NT2/D1 (cell line): ENCODE data around the gene SOX6.

Experiments used
- DNase-seq: peaks from one replicate; pipeline ENCODE4 v3.0.0-alpha.2; 2011; ENCODE audit warnings: low read depth, low spot score
- H3K27me3 ChIP-seq: 2 replicates; pipeline ENCODE4 v1.6.0; 2011; ENCODE audit warnings: mild to moderate bottlenecking; ENCODE audit not compliant: insufficient read length, insufficient read depth
- H3K36me3 ChIP-seq: 2 replicates; pipeline ENCODE4 v1.6.1; 2011; ENCODE audit warnings: mild to moderate bottlenecking, low read length, mixed read lengths; ENCODE audit not compliant: insufficient read depth, insufficient read length
- H3K4me1 ChIP-seq: 2 replicates; pipeline ENCODE4 v1.5.1; 2011; ENCODE audit not compliant: insufficient read depth, insufficient read length
- H3K4me3 ChIP-seq: 2 replicates; pipeline ENCODE4 v1.5.1; 2011; ENCODE audit warnings: low read depth; ENCODE audit not compliant: insufficient read length
- H3K9ac ChIP-seq: 2 replicates; pipeline ENCODE4 v1.6.0; 2011; ENCODE audit warnings: low read depth; ENCODE audit not compliant: insufficient read length
- H3K9me3 ChIP-seq: 2 replicates; pipeline ENCODE4 v1.5.1; 2011; ENCODE audit warnings: mild to moderate bottlenecking, low read length; ENCODE audit not compliant: insufficient read depth
- SUZ12 ChIP-seq: IDR thresholded peaks from 2 replicates; pipeline ENCODE4 v1.6.1; 2011; ENCODE audit not compliant: insufficient read length, insufficient read depth; ENCODE audit errors: extremely low read depth
- YY1 ChIP-seq: IDR thresholded peaks from 2 replicates; pipeline ENCODE4 v1.6.1; 2011; ENCODE audit not compliant: insufficient read length, insufficient read depth
- ZNF274 ChIP-seq: IDR thresholded peaks from 2 replicates; pipeline ENCODE4 v1.6.1; 2011; ENCODE audit warnings: mild to moderate bottlenecking, low read depth, low read length

SOX6 gene

DNA sequence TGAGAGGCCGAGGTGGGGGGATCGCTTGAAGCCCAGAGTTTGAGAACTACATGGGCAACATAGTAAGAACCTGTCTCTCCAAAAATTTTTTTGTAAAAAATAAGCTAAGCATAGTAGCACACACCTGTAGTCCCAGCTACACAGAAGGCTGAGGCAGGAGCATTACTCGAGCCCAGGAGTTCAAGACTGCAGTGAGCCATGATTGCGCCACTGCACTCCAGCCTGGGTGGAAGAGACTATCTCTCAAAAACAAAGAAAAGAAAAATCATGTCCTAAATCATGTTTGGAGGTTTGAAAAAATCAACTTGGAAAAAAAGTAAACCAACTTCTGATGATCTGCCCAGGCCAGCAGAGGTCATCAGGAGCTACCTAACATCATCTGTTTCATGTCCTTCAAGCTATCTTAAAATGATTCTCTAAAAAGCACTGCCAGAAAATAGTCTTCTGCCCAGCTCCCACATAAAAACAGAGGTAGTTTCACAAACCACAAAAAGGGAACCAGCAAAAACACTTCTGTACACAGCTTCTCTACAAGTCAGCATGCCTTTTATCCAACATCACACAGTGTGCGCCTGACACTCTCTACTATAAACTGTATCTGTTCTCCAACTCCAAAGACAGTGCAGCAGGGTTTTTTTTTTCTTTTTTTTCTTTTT is 165.0 kb downstream of the SOX6 start:
- no peak for TF ChIP-seq YY1
- TF ChIP-seq ZNF274: no peak
- TF ChIP-seq SUZ12: no peak
- Histone ChIP-seq H3K4me1 (no peaks in the 10 kb centered on the region), H3K9ac (no peak overlapping the region), H3K9me3 (no peaks in the 10 kb centered on the region), H3K4me3 (no peak overlapping the region), H3K36me3 (no peaks in the 10 kb centered on the region), H3K27me3 (no peaks in the 10 kb centered on the region)
- no peak for DNase-seq

DNA sequence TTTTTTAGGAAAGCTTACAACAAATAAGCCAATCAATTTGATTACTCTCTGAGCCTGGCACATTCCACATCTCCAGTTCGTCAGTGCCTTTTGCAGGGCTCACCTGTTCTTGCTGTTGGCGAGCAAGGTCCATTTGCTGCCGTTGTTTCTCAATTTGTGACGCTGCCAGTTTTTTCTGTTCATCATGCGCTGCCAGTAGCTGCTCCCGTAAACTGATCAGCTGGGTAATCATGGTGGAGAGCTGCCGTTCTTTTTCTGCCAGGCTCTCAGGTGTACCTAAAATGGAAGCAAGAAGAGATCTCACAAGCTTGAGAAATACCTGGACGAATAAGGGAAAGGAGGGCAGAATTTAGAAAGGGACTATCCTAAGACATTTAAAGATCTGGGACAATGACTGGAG is 169.7 kb downstream of the SOX6 start:
- Histone ChIP-seq H3K9ac (no peak overlapping the region), H3K9me3 (no peaks in the 10 kb centered on the region), H3K27me3 (no peaks in the 10 kb centered on the region), H3K36me3 (no peaks in the 10 kb centered on the region), H3K4me3 (no peak overlapping the region), H3K4me1 (no peaks in the 10 kb centered on the region)
- DNase-seq: no peak
- TF ChIP-seq YY1 (no peak), SUZ12 (no peak), ZNF274 (no peak)

DNA sequence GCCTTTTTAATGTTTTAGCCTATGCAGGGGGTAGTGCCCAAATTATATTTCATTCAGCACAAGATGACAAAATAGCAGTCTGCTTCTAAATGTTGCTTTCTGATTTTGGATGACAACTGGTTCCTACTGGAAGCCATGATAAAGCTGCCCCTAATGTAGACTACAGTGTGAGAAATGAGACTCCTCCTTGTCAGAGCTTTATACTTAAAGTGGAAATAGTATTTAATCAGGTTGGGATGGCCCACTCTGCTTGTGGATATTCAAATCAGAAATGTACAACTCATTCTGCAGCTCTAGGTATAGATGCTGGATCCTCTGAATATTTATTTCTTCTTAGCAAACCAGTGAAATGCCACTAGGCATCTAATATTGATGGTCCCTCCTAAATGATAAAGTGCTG is 171.3 kb downstream of the SOX6 start:
- H3K9me3 ChIP-seq: no peaks in the 10 kb centered on the region
- H3K4me3 ChIP-seq: no peak overlapping the region
- no peak overlapping the region for H3K9ac ChIP-seq
- H3K36me3 ChIP-seq: no peaks in the 10 kb centered on the region
- no peak for DNase-seq
- TF ChIP-seq YY1 (no peak), SUZ12 (no peak), ZNF274 (no peak)
- H3K4me1 ChIP-seq: no peaks in the 10 kb centered on the region
- no peaks in the 10 kb centered on the region for H3K27me3 ChIP-seq

DNA sequence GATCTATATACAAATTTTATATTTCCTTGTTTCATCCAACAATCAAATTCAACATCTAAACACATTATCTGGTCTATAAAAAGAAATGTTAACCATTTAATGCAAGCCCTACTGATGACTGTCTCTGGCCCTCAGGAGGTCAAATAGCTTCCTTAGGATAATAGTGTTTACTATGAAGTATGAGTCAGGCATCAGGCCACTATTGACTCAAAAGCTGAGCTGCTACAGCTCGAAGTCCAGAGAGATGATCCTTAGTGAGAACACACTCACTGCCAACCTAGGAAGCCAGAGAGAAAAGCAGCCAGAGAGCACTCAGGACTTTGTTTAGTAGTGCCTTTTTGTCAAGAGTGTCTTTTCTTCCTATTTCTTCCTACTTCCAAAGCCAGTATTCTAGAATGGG is 171.8 kb downstream of the SOX6 start:
- Histone ChIP-seq H3K27me3 (no peaks in the 10 kb centered on the region), H3K36me3 (no peaks in the 10 kb centered on the region), H3K4me1 (no peaks in the 10 kb centered on the region), H3K9ac (no peak overlapping the region), H3K9me3 (no peaks in the 10 kb centered on the region), H3K4me3 (no peak overlapping the region)
- no peak for TF ChIP-seq ZNF274
- no peak for TF ChIP-seq SUZ12
- no peak for TF ChIP-seq YY1
- DNase-seq: no peak

DNA sequence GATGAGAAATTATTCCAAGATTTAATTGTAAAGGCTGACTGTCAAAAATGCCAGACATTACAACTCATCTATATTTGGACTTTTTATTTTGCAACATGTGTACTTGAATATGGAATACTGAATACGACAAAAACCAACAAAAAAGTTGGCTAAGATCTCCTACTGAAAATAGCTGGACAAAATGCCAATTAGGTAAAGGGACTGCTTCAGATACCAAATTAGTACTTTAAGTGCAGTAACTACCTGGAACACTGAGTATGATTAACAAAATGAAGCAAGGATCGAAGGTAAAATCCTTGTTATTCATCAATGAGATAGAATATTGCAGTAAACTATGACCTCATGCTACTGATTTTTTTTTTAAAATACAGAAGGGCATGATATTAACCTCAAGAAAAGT is 173.8 kb downstream of the SOX6 start:
- H3K36me3 ChIP-seq: no peaks in the 10 kb centered on the region
- H3K4me1 ChIP-seq: no peaks in the 10 kb centered on the region
- no peaks in the 10 kb centered on the region for H3K9me3 ChIP-seq
- no peak overlapping the region for H3K4me3 ChIP-seq
- no peak for DNase-seq
- TF ChIP-seq YY1 (no peak), SUZ12 (no peak), ZNF274 (no peak)
- H3K9ac ChIP-seq: no peak overlapping the region
- no peaks in the 10 kb centered on the region for H3K27me3 ChIP-seq

DNA sequence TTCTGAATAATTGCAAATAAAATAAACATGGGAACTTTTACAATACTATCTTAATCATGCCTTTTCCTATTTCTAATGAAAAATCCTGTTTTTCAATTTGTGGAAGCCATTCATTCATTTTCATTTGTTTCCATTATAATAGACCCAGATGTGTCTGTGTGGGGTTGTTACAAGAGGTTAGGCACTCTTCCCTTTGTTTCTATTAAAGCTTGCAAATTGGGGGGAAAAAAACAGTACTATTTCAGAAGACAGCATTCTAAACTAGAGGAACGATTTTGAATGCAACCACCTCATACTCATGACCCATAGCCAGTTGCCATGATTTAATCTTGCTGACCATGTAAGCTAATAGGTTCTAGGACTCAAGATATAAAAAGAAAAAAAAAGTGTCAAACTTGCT is 175.5 kb downstream of the SOX6 start:
- Histone ChIP-seq H3K27me3 (no peaks in the 10 kb centered on the region), H3K4me3 (no peak overlapping the region), H3K9ac (no peak overlapping the region), H3K4me1 (no peaks in the 10 kb centered on the region), H3K36me3 (no peaks in the 10 kb centered on the region), H3K9me3 (no peaks in the 10 kb centered on the region)
- no peak for DNase-seq
- TF ChIP-seq SUZ12 (no peak), ZNF274 (no peak), YY1 (no peak)

DNA sequence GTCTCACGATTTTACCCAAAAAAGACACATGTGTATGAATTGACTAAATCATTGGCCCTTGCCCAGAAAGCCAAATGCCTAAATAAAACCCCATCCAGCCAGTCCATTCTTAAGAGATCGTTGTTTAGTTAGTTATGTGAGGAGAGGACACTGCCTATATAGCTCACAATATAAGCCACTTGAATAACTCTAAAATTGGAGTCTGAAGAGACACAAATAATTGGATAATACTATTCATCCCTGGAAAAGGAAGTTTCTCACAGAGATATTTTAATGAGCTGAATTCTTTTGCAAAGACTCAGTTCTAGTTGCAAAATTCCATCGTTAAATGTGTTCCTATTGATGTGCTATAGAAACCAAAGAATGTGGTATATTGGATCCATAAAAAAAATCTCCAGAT is 176.7 kb downstream of the SOX6 start:
- no peak overlapping the region for H3K9ac ChIP-seq
- H3K4me3 ChIP-seq: no peak overlapping the region
- no peaks in the 10 kb centered on the region for H3K9me3 ChIP-seq
- DNase-seq: no peak
- TF ChIP-seq YY1: no peak
- no peak for TF ChIP-seq ZNF274
- TF ChIP-seq SUZ12: no peak
- no peaks in the 10 kb centered on the region for H3K27me3 ChIP-seq
- H3K4me1 ChIP-seq: no peaks in the 10 kb centered on the region
- H3K36me3 ChIP-seq: no peaks in the 10 kb centered on the region

DNA sequence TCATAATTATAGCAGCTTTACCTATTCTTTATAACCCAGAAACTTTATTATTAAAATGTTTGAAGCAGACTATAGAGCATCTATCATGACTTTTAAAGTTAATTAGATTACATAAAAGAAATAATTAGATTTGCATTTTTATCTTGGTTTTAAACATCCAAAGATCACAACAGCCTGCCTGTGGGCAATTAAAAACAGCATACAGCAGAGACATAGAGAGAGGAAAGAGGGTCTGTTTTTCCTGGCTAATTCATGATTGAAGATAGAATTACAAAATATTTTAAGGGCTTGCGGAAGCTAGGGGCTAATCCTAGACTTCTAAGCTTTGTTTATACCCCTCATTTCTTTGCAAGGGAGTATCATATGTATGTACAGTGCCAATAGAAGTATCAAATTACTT is 178.1 kb downstream of the SOX6 start:
- H3K4me3 ChIP-seq: no peak overlapping the region
- DNase-seq: no peak
- H3K9me3 ChIP-seq: no peaks in the 10 kb centered on the region
- H3K4me1 ChIP-seq: no peaks in the 10 kb centered on the region
- no peak overlapping the region for H3K9ac ChIP-seq
- no peaks in the 10 kb centered on the region for H3K36me3 ChIP-seq
- no peaks in the 10 kb centered on the region for H3K27me3 ChIP-seq
- TF ChIP-seq SUZ12: no peak
- TF ChIP-seq ZNF274: no peak
- no peak for TF ChIP-seq YY1
